ENCODE results near the gene ADK.
A peak's percentile ranks its signal among the peaks of the same experiment; 100 is the strongest.

ADK gene

DNA sequence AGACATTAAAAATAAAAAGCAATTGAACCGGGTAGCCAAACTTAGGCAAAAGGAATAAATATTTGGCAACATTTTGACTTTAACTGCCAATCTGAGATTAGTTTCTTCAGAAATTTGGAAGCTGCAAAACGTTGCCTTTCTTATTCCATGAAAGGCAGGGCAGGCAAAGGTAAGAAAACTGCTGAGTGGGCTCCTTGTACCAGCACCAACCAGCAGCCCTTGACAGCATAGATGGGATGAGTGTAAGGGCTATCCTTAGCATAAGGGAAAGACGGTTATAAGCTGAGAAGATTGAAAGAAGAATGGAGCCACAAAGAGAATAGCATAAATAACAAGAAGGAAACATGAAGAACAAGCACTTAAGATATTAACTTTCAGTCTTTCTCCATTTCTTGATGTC is 29.0 kb upstream of the ADK start:
- H3K27ac ChIP-seq (replicated peaks) = no peak overlapping the region
- H3K4me3 ChIP-seq (replicated peaks; ENCODE audit: insufficient read depth, low read length) = no peak overlapping the region
- DNase-seq (ENCODE audit: low read depth in 1 of 2, low spot score in 1 of 2) = no peak
- no peaks in the 10 kb centered on the region for H3K27me3 ChIP-seq (ENCODE audit: insufficient read depth, poor library complexity, severe bottlenecking)
- TF ChIP-seq, protein P1, sequence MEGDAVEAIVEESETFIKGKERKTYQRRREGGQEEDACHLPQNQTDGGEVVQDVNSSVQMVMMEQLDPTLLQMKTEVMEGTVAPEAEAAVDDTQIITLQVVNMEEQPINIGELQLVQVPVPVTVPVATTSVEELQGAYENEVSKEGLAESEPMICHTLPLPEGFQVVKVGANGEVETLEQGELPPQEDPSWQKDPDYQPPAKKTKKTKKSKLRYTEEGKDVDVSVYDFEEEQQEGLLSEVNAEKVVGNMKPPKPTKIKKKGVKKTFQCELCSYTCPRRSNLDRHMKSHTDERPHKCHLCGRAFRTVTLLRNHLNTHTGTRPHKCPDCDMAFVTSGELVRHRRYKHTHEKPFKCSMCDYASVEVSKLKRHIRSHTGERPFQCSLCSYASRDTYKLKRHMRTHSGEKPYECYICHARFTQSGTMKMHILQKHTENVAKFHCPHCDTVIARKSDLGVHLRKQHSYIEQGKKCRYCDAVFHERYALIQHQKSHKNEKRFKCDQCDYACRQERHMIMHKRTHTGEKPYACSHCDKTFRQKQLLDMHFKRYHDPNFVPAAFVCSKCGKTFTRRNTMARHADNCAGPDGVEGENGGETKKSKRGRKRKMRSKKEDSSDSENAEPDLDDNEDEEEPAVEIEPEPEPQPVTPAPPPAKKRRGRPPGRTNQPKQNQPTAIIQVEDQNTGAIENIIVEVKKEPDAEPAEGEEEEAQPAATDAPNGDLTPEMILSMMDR (IDR thresholded peaks at IDR 0.05; ENCODE audit: insufficient read depth, low read length) = no peak
- no peak for TF ChIP-seq SPI1 (IDR thresholded peaks at IDR 0.05; ENCODE audit: borderline replicate concordance, low read depth)
- TF ChIP-seq GABPA (IDR thresholded peaks at IDR 0.05; ENCODE audit: low read depth) = no peak
- no peak for TF ChIP-seq REST (IDR thresholded peaks at IDR 0.05; ENCODE audit: insufficient replicate concordance, low read depth)
- TF ChIP-seq POLR2AphosphoS5 (IDR thresholded peaks at IDR 0.05; ENCODE audit: low read depth) = no peak

- no peaks in the 10 kb centered on the region for H3K27me3 ChIP-seq (ENCODE audit: insufficient read depth, poor library complexity, severe bottlenecking)
- TF ChIP-seq, protein P1 (IDR thresholded peaks at IDR 0.05; ENCODE audit: insufficient read depth, low read length) = no peak
- no peak for TF ChIP-seq POLR2AphosphoS5 (IDR thresholded peaks at IDR 0.05; ENCODE audit: low read depth)
- no peak for TF ChIP-seq GABPA (IDR thresholded peaks at IDR 0.05; ENCODE audit: low read depth)
- TF ChIP-seq REST (IDR thresholded peaks at IDR 0.05; ENCODE audit: insufficient replicate concordance, low read depth) = no peak
- no peak for TF ChIP-seq SPI1 (IDR thresholded peaks at IDR 0.05; ENCODE audit: borderline replicate concordance, low read depth)
- H3K4me3 ChIP-seq (replicated peaks; ENCODE audit: insufficient read depth, low read length) = no peak overlapping the region
- H3K27ac ChIP-seq (replicated peaks) = no peak overlapping the region; the same call in 1 of the 2 replicates
- DNase-seq (ENCODE audit: low read depth in 1 of 2, low spot score in 1 of 2) = peak in 1 of 2 experiments; percentile 37
Observed at GRCh38 chr10:74123081-74123480, 27.9 kb upstream of the ADK start.

DNA sequence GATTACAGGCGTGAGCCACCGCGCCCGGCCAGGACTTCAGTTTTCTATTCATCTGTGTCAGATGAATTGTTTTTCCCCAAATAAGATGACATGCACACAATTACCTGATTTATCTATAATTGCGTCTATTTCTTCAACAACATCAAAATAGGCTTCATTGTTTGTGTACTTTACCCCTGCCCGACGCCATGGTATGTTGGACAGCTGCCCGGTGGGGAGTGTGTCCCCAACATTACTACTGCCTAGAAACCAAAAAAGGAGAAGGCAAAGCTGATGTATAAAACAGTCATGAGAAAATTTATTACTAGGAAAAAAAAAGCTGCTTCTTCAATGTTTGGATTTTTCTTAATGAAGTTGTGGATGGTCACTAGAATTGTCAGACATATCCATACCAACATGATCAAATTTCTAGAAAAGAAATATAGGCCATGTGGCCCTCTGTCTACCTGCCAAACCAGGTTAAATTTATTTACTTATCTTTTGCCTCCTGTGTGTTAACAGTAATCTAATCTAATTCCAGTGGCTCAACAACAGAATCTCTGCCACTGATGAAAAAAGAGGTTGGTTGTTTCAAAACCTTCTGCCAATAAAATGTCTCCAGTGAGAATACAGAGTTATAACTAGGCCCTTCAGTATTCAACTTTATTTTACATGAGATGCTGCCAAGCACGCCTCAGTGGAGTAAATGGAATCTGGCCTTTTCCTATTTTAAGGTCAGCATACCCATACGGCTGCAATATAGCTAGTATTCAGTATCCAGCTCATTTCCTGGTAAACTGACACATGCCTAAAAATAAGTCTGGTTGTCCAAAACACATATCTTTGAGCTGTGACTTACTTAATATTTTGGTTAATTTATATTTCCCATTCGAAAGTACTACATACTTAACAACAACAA is 16.8 kb upstream of the ADK start:
- no peak for TF ChIP-seq POLR2AphosphoS5 (IDR thresholded peaks at IDR 0.05; ENCODE audit: low read depth)
- no peak for TF ChIP-seq REST (IDR thresholded peaks at IDR 0.05; ENCODE audit: insufficient replicate concordance, low read depth)
- TF ChIP-seq SPI1 (IDR thresholded peaks at IDR 0.05; ENCODE audit: borderline replicate concordance, low read depth) = no peak
- no peak for TF ChIP-seq GABPA (IDR thresholded peaks at IDR 0.05; ENCODE audit: low read depth)
- TF ChIP-seq, protein P1 (IDR thresholded peaks at IDR 0.05; ENCODE audit: insufficient read depth, low read length) = no peak
- Histone ChIP-seq H3K27ac (replicated peaks) (no peak overlapping the region), H3K4me3 (replicated peaks; ENCODE audit: insufficient read depth, low read length) (no peak overlapping the region), H3K27me3 (ENCODE audit: insufficient read depth, poor library complexity, severe bottlenecking) (no peaks in the 10 kb centered on the region)
- DNase-seq (ENCODE audit: low read depth in 1 of 2, low spot score in 1 of 2) = no peak

All from HL-60 (cell line).